Upper lobe of left lung (tissue), 4 donors: ENCODE measurements around the gene IGF2BP3.

ENCODE experiments used
- CTCF ChIP-seq, 6 experiments: fragments of 450-650 bp in 4 of 6; fragments of 200-600 bp in 2 of 6; sonication (generic) in 2 of 6; IDR thresholded peaks; one replicate each; pipeline ENCODE4 v1.5.1; 2016 to 2019; ENCODE audit warnings: antibody characterized with exemption in 6 of 6
- EP300 ChIP-seq, 4 donors: sonication (generic); formaldehyde crosslinking; IDR thresholded peaks; one replicate each; pipeline ENCODE4 v1.5.1; 2017; ENCODE audit warnings: antibody characterized with exemption in 4 of 4, control low read depth in 2 of 4
- POLR2A ChIP-seq, 4 donors: fragments of 450-650 bp; IDR thresholded peaks; one replicate each; pipeline ENCODE4 v1.5.1; 2016 to 2017; ENCODE audit warnings: antibody characterized with exemption in 4 of 4, mild to moderate bottlenecking in 2 of 4

- TF ChIP-seq CTCF (IDR thresholded peaks at IDR 0.05) (no peak), EP300 (IDR thresholded peaks at IDR 0.05) (no peak), POLR2A (IDR thresholded peaks at IDR 0.05) (no peak)
Measured at GRCh38 chr7:23403970-23404369, 66.3 kb downstream of the IGF2BP3 start.
